Sigmoid colon (tissue), 7 donors: ENCODE data around the gene DPT. TPM values are rescaled to one million over a fixed set of nuclear protein-coding genes. Genes with fewer than 3 reads are reported as not detected.

ENCODE experiments used
- DNase-seq: peaks from one replicate; pipeline ENCODE4 v3.0.0-alpha.2; 2019
- H3K27ac ChIP-seq, 4 donors: fragments of 200-600 bp; sonication (generic); one replicate each; pipeline ENCODE4 v1.5.1; 2016 to 2019; ENCODE audit warnings: mild to moderate bottlenecking in 1 of 4
- H3K27me3 ChIP-seq, 3 donors: fragments of 200-600 bp; sonication (generic); one replicate each; pipeline ENCODE4 v1.5.1; 2019; ENCODE audit warnings: mild to moderate bottlenecking in 1 of 3
- H3K36me3 ChIP-seq, 4 donors: fragments of 200-600 bp; sonication (generic); one replicate each; pipeline ENCODE4 v1.5.1; 2016 to 2019
- H3K4me1 ChIP-seq, 4 donors: fragments of 200-600 bp; sonication (generic); one replicate each; pipeline ENCODE4 v1.5.1; 2017 to 2019
- H3K4me3 ChIP-seq, 4 donors: fragments of 200-600 bp; sonication (generic); one replicate each; pipeline ENCODE4 v1.5.1; 2017 to 2019; ENCODE audit warnings: mild to moderate bottlenecking in 2 of 4, moderate library complexity in 1 of 4
- H3K9me3 ChIP-seq, 4 donors: fragments of 200-600 bp in 3 of 4; sonication (generic) in 3 of 4; one replicate each; pipeline versions ENCODE4 v1.5.1 to v1.6.1; 2013 to 2019
- CTCF ChIP-seq, 4 experiments: fragments of 450-650 bp in 3 of 4; fragments of 200-600 bp in 1 of 4; IDR thresholded peaks; one replicate each; pipeline ENCODE4 v1.5.1; 2016 to 2019; ENCODE audit warnings: antibody characterized with exemption in 4 of 4, mild to moderate bottlenecking in 3 of 4, moderate library complexity in 2 of 4
- EP300 ChIP-seq, 4 donors: sonication (generic); formaldehyde crosslinking; IDR thresholded peaks; one replicate each; pipeline ENCODE4 v1.6.1; 2017; ENCODE audit warnings: antibody characterized with exemption in 4 of 4
- POLR2A ChIP-seq, 2 donors: fragments of 450-650 bp; IDR thresholded peaks; one replicate each; pipeline ENCODE4 v1.6.1; 2016; ENCODE audit warnings: antibody characterized with exemption in 2 of 2, mild to moderate bottlenecking in 2 of 2, moderate library complexity in 2 of 2
- POLR2AphosphoS5 ChIP-seq, 4 donors: sonication (generic); formaldehyde crosslinking; IDR thresholded peaks; one replicate each; pipeline ENCODE4 v1.6.1; 2017; ENCODE audit warnings: antibody characterized with exemption in 4 of 4
- WGBS, 2 donors: extraction: QIAGEN DNeasy Blood & Tissue Kit; methylation state at CpG; one replicate each; pipeline ENCODE4 v1.1.7; 2013; 5-methylcytosine and 5-hydroxymethylcytosine counted together
- intact Hi-C: fragments of 100-400 bp; cut with DNase I; formaldehyde crosslinking; loops from one replicate; pipeline ENCODE4 v1.15.1; 2023
- polyA plus RNA-seq, 3 donors: library from polyadenylated mRNA; stranded (reverse); fragments of 200-250 nt; gene quantifications; one replicate each; pipeline ENCODE4 v1.2.3, GENCODE V29; 2013
- total RNA-seq, 4 donors: library from RNA; depleted of rRNA; stranded (reverse); fragments of >200 nt; gene quantifications; one replicate each; pipeline ENCODE4 v1.1.0, GENCODE V29; 2016
- donor health status: healthy with polysubstance abuse.
- donor health status: Bipolar disorder and iron deficiency.
- donor health status: healthy.

Gene DPT
- total and polyA plus RNA-seq, 7 donors: 2.1 to 519 (median 249) TPM

GRCh38 chr1:168719306-168720111 is 9.5 kb downstream of the DPT start:
- H3K9me3 ChIP-seq: no peaks in the 10 kb centered on the region
- 93% methylated on average over 5 of the region's 5 CpGs for WGBS, 2 donors
- H3K36me3 ChIP-seq: no peaks in the 10 kb centered on the region
- DNase-seq: no peak
- no peak for TF ChIP-seq POLR2AphosphoS5 (IDR thresholded peaks at IDR 0.05)
- no peak for TF ChIP-seq CTCF (IDR thresholded peaks at IDR 0.05)
- TF ChIP-seq EP300 (IDR thresholded peaks at IDR 0.05): no peak
- TF ChIP-seq POLR2A (IDR thresholded peaks at IDR 0.05): no peak
- H3K27me3 ChIP-seq: no peaks in the 10 kb centered on the region
- no peaks in the 10 kb centered on the region for H3K4me1 ChIP-seq
- intact Hi-C loops: no loop called here
- no peak overlapping the region for H3K4me3 ChIP-seq
- no peak overlapping the region for H3K27ac ChIP-seq

- Histone ChIP-seq H3K4me3 (no peak overlapping the region), H3K4me1 (no peaks in the 10 kb centered on the region), H3K27ac (no peak overlapping the region), H3K36me3 (no peaks in the 10 kb centered on the region), H3K9me3 (no peaks in the 10 kb centered on the region), H3K27me3 (no peaks in the 10 kb centered on the region)
- no peak for DNase-seq
- intact Hi-C loops: no loop called here
- TF ChIP-seq POLR2AphosphoS5 (IDR thresholded peaks at IDR 0.05) (no peak), CTCF (IDR thresholded peaks at IDR 0.05) (no peak)
- WGBS, 2 donors: 88 to 95% methylated on average over 10 of the region's 10 CpGs
Measured at GRCh38 chr1:168717906-168718891, 10.8 kb downstream of the DPT start.

GRCh38 chr1:168714012-168714411 is 15.0 kb downstream of the DPT start:
- DNase-seq: no peak
- no peak for TF ChIP-seq EP300 (IDR thresholded peaks at IDR 0.05)
- no peak overlapping the region for H3K4me3 ChIP-seq
- H3K27me3 ChIP-seq: no peaks in the 10 kb centered on the region
- H3K9me3 ChIP-seq: no peaks in the 10 kb centered on the region
- H3K4me1 ChIP-seq: peaks cover 0 to 25% (median 21%) of the 10 kb centered on the region in 4 donors
- 23 to 77% methylated on average over 8 of the region's 8 CpGs for WGBS, 2 donors
- no peak overlapping the region for H3K27ac ChIP-seq
- intact Hi-C loops: no loop called here
- no peaks in the 10 kb centered on the region for H3K36me3 ChIP-seq

- Histone ChIP-seq H3K4me3 (peak overlapping the region in 1 of 4 donors; percentile 12), H3K27me3 (no peaks in the 10 kb centered on the region), H3K27ac (peak overlapping the region; percentile 75 to 83 (median 78)), H3K9me3 (no peaks in the 10 kb centered on the region), H3K36me3 (no peaks in the 10 kb centered on the region), H3K4me1 (peaks cover 0 to 50% (median 43%) of the 10 kb centered on the region in 4 donors)
- no peak for DNase-seq
- TF ChIP-seq EP300 (IDR thresholded peaks at IDR 0.05) (peak in 2 of 4 donors; percentile 18 to 45), POLR2AphosphoS5 (IDR thresholded peaks at IDR 0.05) (peak in 3 of 4 donors; percentile 55 to 60 (median 55)), POLR2A (IDR thresholded peaks at IDR 0.05) (no peak), CTCF (IDR thresholded peaks at IDR 0.05) (no peak)
- intact Hi-C loops: no loop called here
- WGBS, 2 donors: 10 to 47% methylated on average over 9 of the region's 9 CpGs
Measured at GRCh38 chr1:168709405-168710363, 19.3 kb downstream of the DPT start.
